Retina (tissue), 1 donor: Measurements from ENCODE around the gene RPTOR.

Experiments used
- DNase-seq: peaks from one replicate; pipeline ENCODE4 v3.0.0-alpha.2; 2016

Gene RPTOR

DNA sequence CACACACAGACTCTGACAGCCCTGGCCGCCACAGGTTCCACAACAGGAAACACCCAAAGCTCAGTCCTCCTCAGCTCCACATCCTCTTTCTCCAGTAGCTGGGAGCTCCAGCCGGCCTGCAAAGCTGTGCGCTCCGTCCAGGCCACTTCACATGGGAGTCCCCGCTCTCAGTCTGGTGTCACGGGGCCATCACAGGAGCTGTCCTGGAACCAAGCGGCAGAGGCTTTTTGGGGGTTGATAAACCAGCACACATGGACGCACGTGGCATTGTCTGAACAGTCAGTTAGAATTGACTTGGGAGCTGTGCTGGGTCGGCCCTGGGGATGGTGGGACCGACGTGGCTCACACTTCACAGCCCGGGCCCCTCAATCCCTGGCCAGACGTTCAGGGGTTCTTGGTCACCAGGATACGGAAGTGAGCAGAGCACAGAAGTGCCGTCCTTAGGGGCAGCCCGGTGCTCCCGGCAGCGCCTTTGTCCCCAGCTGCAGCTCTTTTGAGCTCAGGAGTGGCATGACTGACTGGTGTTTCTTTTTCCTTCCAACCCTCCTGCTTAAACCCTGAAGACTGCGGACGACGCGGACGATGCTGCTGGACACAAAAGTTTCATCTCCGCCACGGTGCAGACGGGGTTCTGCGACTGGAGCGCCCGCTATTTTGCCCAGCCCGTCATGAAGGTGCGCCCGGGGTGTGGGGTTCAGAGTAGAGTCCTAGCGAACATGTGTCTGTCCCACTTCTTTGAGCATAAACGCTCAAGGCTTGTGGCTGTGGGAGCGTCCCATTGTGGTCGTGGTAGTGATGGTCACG, 380.4 kb downstream of the RPTOR start:
- no peak for DNase-seq

DNA sequence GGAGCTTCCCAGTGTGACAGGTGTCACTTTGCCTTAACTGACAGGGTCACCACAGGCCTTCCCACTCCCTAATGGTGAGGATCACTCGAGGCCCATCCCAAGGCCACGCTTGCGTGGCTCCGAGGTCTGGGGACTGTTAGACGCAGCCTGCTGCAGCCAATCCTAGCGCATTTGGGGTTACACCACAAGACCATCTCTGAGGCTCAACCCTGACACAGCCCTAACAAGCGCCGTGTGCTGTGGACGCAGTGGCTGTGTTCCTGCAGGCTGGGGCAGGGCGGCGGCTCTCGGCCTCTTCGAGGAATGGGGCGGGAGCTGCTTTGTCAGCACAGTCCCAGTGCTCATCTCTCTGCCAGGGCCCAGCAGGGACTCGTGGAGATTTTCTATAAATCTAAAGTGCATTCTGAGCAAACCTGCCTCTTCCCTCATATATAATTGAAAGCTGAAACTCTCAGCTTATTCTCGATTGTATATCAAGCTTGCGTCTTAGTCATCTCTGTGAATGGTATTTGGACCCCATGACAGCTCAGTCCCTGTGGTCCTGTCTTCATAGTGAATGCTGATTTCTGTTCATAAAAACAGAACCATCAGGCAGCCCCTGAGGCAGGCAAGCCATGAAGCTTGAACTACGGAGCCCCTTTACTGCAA, 381.2 kb downstream of the RPTOR start:
- peak; percentile 47 for DNase-seq

DNA sequence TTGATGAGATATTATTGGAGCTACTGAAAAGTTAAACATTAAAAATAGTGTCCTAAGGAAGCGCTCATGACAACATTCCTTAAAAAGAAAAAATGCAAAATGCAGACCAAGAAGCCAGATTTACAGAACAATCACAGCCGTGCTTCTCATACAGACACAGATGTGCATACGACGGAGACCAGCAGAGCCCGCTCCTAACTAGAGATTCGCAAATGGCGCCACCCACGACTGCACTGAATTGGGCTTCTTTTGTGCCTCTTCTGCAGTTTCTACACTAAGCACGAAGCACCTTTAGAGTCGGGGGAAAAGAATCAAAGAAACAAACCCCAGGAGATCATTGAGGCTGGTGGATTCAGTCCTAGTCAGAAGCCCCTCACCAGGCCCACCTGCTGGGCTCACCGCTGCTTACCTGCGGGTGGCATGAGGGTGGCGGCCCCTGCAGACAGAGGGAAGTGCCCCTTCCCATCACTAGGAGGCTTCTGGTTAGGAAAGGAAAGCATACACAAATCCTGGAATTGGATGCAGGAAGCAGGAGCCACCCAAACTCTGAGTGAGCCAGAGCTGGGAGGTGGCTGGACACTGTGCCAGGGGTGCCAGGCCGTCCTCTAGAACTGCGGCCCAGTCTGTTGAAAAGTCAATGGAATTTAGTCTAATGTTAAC, 382.1 kb downstream of the RPTOR start:
- no peak for DNase-seq

DNA sequence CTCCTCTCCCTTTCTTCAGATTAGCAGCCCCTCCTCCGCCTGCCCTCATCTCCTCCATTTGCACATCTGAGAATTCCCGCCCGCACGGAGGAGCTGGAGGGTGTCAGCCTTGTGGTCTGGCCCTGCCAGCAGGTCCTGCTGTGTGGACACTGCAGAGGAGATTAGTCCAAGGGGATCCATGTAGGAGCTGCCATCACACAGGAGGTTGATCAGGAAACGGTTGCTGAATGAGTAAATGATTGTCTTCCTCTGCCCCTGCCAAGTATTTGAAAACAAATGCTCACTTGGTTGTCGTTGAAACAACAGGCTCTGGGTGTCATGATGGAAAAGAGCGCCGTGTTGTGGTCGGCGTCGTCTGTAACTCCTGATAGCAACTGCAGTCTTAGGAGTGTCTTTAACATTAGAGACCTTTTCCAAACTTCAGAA, 383.2 kb downstream of the RPTOR start:
- DNase-seq = peak; percentile 54

DNA sequence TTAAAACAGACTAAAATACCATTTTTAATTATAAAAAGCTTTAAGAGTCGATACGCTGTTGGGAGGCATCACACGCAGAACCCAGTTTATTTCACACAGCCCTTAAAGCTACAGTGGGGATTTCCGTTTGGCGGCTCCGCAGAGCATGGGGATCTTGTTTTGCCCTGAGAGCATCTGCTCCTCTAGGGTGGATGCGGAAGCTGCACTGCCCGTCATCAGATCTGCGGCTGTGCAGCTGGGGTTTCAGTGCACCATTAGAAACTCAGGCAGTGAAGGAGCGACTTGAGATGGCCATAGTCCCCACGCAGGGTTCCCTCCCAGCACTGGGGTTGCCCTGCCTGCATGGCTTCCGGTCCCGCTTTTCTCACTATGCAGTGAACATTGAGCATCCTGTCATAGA, 384.8 kb downstream of the RPTOR start:
- no peak for DNase-seq

DNA sequence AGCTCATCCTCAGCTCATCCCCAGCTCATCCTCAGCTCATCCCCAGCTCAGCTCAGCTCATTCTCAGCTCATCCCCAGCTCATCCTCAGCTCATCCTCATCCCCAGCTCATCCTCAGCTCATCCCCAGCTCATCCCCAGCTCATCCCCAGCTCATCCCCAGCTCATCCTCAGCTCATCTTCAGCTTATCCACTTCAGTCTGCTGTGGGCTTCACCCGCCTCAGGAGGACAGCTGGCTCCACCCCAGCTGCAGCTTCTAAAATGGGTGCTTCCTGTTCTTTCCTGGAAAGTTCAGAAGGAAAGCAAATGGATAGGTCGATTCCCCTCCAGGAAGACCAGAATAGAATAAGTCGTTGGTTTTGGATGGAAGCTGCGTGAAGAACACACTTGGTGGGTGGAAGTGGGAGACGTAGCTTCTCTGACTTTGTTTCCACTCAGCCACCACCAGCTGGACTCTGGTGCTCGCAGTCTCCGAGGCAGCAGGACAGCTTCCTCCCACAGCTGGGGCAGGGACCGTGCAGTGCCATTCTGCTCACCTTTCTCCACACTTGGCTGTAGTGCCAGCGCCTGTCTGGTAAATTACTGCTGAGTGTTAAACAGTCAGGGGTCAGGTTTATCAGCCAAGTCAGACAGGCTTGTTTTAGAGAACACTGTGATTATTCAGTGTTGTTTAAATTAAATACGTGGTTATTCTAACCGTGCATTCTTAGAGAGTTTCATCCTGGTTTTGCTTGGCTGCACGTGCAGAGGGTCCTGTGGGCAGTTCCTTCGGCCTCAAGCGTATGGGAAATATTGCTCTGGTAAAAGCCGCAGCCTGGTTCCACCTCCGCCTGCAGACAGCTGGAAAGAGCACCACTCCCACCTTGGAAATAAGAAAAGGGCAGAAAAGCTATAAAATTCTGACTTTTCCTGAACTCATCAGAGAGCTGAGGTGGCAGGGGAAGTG, 386.0 kb downstream of the RPTOR start:
- DNase-seq = no peak

DNA sequence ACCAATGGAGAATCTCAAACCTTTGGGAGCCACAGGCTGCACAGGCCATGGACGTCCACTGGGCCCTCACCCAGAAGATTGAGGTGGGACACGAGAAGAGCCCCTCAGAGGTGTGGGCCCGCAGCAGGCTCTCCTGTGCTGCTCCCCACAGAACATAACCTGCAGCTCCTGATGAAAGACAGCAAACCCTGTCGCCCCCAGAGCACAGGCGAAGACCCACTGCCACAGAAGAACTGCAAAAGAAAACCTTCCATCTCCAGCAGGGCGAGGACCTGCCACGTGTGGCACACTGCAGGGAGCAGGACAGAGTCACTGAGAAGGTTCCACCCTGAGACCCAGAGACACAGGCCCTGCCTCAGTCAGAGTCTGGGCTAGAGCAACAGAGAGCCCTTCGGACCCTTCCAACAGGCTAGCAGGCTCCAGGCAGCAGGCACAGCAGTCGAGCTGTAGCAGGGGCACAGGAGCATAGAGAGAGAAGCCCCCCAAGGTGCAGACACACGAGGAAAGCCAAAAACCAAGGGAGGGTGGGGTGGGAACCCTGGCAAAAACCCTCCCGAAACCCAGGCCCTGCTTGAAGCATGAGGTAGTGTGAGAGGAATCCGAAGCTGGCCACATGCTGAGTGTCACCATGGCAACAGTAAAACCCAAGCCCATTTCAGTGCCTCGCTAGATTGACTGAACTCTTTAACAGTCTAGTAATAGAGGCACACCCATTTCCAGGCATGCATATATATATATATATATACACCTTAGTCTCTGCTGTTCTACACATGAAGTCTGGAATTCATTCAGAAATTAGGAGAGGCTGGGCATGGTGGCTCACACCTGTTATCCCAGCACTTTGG, 387.0 kb downstream of the RPTOR start:
- peak; percentile 78 for DNase-seq

DNA sequence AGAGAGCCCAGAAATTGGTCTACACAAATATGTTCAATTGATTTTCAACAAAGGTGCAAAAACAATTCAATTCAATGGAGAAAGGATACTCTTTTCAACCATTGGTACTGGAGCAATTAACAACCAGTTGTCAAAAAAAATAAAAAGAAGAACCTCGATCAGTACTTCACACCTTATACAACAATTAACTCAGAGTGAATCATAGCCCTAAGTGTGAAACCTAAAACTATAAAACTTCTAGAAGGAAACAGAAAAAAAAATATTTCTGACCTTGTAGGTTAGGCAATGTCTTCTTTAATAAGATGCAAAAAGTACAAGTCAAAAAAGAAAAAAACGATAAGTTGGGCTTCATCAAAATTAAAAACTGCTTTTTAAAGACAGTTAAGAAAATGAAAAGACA, 390.9 kb downstream of the RPTOR start:
- DNase-seq = no peak

DNA sequence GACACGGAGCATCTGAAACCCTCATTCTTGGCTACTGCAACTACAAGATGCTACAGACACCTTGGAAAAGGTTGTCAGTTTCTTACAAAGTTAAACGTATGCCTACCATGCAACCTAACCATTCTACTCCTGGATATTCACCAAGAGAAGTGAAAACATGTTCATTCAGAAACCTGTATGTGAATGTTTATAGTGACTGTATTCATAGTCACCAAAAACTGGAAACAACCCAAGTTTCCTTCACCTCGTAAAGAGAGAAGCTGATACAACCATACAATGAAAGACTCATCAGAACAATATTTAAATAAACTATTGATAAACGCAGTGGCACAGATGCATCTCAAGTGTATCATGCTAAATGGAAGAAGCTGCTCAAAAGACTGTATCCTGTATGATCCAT, 391.6 kb downstream of the RPTOR start:
- DNase-seq = no peak

DNA sequence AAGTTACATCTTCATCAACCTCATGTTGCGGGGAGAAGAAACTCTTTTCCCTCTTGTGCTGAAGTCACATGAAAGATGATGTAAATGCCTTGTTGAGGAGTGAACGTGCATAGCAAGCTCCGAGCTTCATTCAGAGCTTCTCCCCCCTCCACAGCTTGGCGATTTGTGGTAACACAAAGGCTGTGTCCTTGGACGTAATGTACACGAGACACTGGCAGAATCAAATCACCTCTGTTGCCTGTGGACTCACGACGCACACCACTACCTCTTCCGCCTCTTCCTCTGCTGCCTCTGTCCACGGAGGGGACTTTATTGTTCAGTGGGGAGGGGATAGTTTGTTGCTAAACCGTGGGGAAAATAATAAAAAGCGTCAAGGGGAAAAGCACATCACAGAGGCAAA, 392.1 kb downstream of the RPTOR start:
- no peak for DNase-seq

DNA sequence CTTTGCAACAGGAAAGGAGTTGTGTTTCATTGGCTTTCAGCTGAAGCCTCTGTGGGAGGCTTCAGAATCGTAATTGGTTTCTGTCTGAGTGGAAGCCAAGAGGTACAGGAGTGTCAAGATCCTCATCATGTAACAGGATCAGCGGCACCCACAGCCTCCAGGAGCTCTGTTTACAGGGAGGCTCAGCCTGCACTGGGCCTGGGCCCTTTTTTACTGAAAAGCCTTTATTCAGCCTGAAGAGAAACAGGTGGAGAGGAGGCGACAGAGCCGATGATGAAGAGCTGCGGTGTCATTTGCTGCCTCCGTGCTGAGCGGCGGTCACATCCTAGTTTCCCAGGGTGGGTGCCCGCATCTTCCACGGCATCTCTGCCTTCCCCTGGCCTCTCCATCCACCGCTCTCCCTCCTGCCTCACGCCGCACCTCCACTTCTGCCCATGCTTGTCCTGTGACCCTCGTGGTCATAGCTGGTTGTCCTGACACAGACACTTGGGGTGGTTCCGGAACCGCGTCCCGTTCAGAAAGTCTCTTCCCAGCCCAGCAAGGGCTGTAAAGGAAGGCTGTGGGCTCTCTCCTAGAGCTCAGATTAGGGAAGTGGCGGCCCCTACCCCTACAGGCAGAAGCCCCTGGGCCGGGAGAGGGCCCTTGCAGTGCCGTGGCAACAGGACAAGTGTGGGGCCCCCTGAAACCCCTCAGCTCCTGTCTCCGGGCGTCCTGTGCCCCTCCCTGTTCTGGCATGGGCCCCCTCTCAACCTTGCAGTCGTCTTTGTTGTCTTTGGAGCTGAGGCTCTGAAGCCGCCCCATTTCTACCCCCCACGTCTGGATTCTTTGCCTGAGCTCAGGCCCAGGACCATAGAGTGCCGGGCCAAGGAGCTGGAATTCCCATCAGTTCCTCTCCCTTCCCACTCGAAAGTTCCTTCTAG, 393.1 kb downstream of the RPTOR start:
- no peak for DNase-seq

DNA sequence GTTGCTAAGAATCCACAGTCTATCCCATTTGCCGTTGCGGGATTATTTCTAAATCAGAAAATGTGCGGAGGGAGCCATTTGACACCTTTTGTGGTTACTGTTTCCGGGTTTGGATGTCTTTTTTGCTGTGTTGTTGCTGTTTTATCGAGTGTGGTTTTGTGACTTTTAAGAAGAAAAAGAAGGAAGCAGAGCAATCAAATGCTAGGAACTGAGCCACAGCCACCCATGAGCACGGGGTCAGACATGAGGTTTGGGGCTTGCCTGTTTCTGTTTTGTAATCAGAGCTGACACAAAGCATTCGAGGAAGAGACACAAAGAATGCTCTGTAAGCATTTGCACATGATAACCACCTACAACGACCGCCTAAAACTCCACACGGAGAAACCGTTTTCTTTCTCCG, 393.9 kb downstream of the RPTOR start:
- DNase-seq = no peak

DNA sequence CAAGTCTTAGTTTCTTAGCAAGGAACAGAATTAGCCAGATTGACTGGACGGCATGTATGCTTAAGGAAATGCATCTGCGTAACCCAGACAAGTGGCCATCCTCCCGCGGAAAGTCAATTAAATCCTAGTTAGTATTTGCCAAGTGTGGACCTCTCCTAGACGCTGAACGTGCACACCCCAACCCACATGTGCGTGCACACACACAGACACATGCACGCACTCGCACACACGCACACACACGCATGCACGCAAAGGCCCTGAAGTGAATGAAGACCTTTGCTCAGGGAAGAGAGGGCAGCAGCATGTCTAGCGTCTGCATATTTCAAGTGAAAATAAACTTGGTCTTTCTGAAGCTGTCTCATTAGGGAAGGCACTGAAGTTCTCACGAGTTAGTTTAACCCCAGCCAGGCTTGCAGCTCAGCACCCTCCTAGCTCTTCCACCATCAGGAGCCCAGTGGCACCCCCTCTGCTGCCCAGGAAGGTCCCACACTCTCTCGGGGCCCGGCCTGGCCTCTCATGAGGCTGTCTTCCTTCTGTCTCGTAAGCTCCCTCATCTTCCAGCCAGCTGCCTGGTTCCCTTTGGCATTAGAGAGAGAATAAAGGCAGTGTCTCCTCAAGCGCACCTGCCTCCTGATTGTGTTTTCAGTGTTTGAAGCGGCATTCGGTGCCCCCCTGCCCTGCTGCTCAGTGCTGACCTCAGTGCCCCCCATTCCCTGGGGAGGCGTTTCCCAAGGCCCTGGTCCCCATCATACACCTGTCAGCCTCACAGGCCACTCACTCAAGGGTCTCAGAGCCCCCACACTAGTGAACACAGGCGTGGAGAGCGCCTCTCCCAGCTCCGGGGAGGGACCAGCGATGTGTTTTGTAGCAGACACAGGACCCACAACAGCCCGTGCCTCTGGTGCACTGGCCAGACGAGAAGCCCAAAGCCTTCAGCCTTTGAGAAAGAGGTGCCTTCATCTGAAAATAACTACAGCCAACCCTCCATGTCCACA, 394.8 kb downstream of the RPTOR start:
- DNase-seq = no peak

DNA sequence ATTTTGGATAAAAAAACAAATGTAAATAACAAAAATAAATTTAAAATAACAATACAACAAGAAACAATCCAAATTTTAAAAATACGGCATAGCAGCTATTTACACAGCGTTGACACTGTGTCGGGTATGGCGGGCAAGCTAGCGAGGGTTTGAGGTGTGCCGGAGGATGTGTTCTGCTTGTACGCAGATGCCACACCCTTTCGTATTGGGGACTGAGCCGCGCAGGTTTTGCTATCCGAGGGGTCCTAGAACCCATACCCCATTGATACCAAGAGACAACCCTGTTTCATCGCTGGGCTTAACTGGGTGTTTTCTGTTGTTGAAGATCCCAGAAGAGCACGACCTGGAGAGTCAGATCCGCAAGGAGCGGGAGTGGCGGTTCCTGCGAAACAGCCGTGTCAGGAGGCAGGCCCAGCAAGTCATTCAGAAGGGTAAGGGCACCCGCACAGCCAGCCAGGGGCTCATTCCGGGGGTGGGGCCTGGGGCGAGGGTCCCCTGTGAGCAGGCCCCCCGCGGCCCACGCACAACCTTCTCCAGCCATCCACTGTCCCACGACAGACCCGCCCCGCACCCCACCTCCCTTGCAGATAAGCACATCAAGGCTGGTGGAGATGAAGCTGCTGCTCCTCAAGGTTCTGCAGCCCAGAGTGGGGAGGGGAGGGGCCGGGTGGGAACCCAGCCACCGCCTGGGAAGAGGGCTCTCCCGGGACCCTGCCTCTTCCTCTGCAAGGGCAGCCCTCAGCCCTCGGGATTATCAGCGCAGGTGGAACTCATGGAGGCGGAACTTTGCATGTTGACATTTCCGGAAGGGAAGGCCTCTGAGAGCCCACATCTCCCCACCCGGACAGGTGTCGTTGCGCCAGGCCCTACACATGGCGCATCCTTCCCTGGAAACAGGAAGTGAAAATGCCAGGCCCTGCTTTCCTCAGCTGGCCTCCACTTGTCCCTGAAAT, 395.8 kb downstream of the RPTOR start:
- no peak for DNase-seq

DNA sequence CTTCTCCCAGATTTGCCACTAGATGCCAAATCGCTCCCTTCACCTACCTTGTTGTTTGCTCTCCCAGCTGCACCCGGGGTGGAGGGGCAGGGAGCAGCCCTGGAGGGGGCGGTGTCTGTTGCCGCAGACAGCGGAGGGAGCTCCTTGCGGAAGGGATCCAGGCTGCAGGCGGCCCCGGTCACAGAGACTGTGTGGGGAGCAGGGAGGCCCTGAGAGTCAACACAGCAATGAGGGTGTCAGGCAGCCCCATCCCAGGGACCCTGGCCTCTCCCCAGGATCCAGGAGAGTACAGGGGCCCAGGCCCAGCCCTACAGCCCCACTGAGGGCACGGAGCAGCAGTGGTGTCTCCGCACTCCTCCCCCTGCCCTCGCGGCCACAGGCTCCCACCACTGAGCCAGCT, 396.5 kb downstream of the RPTOR start:
- DNase-seq = no peak

DNA sequence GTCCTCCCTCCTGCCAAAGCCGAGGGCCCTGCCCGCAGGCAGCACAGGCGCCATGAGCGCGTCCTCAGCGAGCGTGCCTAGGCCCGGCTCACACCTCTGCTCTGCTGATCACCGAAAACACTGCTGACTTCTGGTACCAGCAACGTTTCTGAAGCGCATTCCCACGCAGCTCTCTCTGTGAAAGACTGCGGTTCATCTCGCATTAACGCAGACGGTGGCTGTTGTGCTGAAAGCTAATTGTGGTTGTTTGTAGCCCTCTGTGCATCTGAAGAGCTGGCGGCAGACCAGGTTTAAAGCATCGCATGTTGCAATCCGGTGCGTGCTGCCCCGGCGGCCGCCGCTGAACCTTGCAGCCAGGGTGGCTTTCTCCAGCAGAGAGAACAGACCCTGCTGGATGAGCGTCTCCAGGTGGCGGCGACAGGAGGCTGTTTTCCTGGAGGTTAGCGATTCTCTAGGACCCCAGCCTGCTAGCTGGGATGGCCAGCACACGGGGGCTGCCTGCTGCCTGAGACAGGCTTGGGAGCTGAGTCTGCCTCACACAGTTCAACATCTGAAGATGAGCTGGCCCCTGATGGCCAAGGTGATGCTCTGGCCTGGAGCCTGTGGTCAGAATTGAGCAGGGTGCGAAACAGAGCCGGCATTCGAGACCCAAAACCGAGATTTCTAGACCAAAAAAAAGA, 397.2 kb downstream of the RPTOR start:
- DNase-seq = no peak
